HG03575 (cell line): ENCODE results near the gene CLCN2.

Source experiments
- ATAC-seq: cut with Tn5 transposase; IDR thresholded peaks from one replicate; pipeline ENCODE4 v1.9.1; 2021; ENCODE audit not compliant: unreplicated experiment, insufficient number of reproducible peaks, low FRiP score; ENCODE audit errors: extremely low read depth

Gene CLCN2

DNA sequence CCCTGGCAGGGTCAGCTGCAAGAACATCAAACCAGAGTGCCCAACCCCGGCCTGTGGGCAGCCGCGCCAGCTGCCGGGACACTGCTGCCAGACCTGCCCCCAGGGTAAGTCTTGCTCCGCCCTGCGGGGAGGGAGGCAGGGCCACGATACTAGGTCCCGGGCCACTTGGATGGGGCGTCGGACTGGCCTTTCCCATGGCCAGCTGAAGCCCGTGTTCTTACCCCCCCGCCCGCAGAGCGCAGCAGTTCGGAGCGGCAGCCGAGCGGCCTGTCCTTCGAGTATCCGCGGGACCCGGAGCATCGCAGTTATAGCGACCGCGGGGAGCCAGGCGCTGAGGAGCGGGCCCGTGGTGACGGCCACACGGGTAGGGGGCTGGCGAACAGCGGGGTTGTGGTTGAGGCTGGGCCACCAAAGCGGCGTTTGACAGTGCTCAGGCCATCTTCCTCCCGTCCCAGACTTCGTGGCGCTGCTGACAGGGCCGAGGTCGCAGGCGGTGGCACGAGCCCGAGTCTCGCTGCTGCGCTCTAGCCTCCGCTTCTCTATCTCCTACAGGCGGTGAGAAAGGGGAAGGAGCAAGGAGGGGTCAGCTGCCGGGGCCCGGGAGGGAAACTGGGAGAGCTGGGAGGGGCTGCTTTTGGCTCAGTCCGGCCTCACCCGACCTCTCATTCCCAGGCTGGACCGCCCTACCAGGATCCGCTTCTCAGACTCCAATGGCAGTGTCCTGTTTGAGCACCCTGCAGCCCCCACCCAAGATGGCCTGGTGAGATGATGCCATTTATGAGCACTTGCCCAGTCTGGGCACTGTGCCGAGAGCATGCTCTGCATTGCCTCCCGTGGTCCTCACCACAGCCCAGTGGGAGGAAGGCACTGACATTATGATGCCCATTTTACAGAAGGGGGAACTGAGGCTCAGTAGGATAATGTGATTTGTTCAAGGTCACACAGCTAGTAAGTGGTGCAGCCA lies 20.1 kb upstream of the CLCN2 start:
- ATAC-seq: no peak

DNA sequence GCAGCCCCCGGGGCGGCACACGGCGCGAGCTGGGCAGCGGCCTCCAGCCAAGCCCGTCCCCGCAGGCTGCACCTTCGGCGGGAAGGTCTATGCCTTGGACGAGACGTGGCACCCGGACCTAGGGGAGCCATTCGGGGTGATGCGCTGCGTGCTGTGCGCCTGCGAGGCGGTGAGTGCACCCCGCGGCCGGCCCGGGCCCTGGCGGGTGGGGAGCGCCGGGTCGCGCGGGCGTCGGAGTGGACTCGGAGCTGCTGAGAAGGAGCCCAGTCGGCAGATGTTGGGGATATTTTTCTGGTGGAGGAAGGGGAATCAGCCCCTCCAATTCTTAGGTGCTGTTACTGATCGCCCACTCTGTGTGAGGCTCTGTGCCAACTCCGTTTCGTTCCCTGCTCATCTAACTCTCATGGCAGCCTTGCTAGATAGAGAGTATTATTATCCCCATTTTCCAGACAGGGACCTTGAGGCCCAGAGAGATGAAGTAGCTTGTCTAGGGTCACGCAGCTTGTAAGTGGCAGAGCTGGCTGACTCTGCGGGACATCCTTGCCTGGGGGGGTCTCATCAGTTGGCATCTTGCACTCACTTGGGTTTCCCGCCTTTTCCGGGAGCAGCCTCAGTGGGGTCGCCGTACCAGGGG lies 19.3 kb upstream of the CLCN2 start:
- ATAC-seq: no peak

- ATAC-seq: no peak
These were observed 18.8 kb upstream of the CLCN2 start for GRCh38 chr3:184380185-184380626.

DNA sequence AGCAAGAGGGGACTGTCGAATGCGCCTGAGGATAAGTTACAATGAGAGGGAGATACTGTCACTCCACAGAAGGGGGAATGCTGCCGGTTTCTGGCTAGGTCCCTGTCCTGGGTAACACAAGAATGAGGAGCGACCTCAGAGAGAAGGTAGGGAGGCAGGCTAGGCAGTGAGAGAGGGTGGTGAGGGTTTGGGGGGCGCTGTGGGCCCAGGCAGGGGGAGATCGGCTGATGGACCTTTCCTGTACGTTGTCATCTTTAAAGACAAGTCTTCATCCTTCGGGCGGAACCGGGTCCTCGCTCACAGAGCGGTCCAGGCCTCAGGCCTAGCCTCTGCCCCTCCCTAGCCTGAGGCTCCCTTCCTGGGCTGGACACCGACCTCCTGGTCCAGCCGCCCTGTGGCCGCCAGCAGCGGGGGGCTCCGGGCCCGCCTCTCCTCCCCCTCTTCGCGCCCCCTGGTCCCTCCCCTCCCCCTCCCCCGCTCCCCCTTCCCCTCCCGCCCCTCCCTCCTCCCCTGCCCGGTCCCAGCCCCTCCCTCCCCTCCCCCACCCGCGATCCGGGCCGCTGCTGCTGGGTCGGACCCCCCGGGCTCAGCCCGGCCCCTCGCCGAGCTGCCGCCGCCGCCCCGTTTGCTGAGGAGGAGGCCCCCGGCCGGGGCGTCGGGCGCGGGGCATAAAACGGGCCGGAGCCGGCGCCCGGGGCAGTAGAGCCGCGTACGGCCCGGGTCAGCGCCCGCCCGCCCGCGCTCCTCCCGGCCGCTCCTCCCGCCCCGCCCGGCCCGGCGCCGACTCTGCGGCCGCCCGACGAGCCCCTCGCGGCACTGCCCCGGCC lies 18.2 kb upstream of the CLCN2 start, which contains the start of gene CHRD:
Gene CHRD (plus strand): TSS at position 697 of the 827 bp plus-strand sequence. CDS start 265 bp downstream, outside the sequence.
- ATAC-seq: no peak

DNA sequence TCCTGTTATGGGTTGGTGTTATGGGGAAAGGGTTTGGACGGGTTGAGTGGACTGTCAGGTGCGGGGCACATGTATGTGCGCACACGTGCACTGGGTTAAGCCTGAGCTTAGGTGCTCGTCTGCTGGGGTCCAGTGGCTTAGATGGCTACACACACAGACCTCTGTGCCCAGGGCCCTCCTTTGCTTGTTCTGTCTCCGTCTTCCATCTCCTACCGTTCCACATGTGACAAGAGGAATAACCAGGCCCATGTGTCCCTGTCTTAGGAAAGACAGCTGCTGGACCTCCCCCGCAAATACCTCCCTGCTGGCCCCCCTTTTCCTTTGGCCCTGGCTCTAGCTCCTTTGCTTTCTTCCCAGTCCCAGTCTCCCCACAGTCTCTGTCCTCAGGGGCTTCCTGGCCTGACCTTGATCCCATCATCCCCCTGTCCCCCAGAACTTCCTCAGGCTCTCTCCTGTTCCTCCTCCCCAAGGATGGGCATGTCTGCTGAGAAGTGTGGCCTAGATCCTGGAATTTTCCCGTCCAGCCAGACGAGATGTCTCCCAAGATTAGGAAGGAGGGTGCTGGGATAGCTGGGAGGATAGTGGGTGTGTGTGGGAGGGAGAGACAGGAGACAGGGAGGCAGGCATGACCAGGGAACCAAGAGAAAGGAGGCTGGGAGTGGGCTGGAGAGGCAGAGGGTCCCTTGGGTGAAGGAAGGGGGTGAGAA lies 17.4 kb upstream of the CLCN2 start:
- no peak for ATAC-seq

- ATAC-seq: no peak
These were observed 16.6 kb upstream of the CLCN2 start, which contains the start of gene THPO for GRCh38 chr3:184377882-184378445. Gene THPO (minus strand): TSS chr3:184378207. CDS start chr3:184376259, 1,948 bp downstream.

DNA sequence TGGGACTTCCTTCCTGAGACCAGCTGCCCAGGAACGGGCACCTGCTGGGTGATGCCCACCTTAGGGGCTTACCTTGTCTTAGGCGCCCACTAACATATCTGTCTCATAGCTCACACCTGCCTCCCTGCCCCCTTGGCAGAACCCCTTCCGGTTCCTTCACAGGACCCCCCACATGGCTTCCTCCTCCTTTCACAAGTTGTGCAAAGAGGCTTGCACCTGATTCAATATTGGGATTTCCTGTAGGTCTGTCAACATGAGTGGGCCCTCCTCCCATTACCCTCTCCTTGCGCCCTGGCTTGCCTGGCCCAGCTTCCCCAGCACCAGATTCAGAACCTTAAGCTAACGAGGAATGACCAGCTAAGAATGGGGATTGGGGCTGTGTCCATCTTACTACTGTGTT lies 16.0 kb upstream of the CLCN2 start:
- no peak for ATAC-seq

GRCh38 chr3:184375747-184376461 lies 14.5 kb upstream of the CLCN2 start:
- no peak for ATAC-seq

GRCh38 chr3:184373422-184373821 lies 12.0 kb upstream of the CLCN2 start:
- no peak for ATAC-seq

DNA sequence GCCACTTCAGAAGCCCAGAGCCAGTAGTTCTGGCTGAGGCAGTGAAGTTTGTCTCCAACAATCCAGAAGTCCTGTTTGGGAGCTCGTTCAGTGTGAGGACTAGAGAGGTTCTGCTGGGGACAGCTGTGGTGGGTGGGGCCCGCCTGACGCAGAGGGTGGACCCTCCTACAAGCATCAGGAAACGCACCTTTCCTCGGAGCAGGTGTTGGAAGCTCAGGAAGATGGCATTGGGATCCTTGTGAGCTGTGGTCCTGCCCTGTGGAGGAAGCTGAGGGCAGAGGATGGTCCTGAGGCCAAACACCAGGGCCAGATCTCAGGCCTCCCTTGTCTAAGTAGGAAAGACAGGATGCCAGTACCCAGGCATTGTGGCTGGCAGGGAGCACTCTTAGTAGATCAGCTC lies 11.5 kb upstream of the CLCN2 start:
- no peak for ATAC-seq

DNA sequence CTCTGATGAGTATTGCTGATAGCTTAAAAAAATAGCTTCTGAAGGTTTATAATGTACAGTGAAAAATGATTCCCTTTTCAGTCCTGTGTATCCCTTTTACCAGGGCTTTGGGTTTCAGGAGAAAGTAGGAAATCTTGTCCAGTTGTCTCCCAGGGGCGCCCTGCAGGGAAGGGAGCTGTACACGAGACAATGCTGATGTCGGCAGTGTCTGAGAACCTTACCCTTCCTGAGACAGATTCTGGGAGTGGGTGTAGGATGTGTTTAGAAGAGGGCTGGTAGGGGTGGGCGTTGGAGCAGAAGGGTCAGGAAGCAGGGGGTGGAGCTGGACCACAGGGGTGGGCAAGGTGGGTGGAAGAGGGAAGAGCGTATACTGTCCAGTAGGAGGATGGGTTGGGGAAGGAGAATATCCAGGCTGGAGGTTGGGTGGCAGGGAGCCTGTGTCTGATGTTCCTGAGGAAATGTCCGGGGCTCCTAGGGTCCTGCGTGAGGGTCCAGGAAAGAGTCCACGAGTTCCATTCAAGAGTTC lies 11.0 kb upstream of the CLCN2 start:
- no peak for ATAC-seq

DNA sequence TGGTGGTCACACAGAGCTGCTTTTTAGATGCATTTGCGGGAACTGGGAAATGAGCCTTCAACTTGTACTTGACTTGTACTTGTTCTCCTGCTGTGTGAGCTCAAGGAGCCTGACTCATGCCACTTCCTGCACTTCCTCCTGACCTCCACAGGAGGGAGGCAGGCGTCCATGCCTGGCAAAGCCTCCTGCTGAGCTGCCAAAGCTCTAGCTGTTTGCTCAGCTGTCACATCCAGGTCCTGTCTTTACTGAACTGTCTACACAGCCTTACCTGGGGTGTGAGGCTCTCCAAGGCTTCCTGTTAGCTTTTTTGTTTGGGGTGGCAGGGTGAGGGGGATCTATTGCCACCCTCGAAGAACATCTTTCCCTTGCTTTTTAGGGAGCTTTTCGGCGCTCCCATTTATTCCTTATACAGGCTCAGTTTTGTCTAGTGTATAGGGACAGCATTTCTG lies 10.2 kb upstream of the CLCN2 start:
- no peak for ATAC-seq

- ATAC-seq: no peak
These were observed 7.3 kb upstream of the CLCN2 start for GRCh38 chr3:184368586-184369183.

DNA sequence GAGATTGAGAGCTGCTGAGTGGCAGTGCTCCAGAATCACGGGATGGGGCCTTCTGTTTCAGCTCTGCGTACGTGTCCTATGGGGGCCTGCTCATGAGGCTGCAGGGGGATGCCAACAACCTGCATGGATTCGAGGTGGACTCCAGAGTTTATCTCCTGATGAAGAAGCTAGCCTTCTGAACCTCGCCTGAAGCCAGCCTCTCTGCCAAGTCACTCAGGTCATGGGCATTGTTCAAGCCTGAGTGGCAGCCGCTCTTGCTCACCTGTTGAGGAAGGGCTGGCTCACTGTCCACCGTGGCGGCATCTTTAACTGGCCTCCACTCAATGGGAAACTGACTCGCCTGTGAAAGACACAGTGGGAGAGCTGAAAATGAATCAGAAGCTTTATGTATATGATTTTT lies 6.7 kb upstream of the CLCN2 start:
- no peak for ATAC-seq

GRCh38 chr3:184366619-184367289 lies 5.3 kb upstream of the CLCN2 start:
- ATAC-seq: no peak

GRCh38 chr3:184362668-184363546 lies 1.5 kb upstream of the CLCN2 start:
- ATAC-seq: peak; percentile 80
